CD4-positive, alpha-beta T cell treated with Interleukin-4 for 1 hour (primary cell): ENCODE measurements around the gene TPSD1.
A peak's percentile ranks its signal among the peaks of the same experiment; 100 is the strongest.
"Not testable (repeated sequence)": the region's sequence is repeated elsewhere in the genome, so short reads cannot be mapped to it uniquely, and the experiment has no call there.

Experiments
- DNase-seq, 2 donors: peaks; one replicate each; pipeline ENCODE4 v3.0.0-alpha.2; 2020 to 2022

The TPSD1 gene

DNA sequence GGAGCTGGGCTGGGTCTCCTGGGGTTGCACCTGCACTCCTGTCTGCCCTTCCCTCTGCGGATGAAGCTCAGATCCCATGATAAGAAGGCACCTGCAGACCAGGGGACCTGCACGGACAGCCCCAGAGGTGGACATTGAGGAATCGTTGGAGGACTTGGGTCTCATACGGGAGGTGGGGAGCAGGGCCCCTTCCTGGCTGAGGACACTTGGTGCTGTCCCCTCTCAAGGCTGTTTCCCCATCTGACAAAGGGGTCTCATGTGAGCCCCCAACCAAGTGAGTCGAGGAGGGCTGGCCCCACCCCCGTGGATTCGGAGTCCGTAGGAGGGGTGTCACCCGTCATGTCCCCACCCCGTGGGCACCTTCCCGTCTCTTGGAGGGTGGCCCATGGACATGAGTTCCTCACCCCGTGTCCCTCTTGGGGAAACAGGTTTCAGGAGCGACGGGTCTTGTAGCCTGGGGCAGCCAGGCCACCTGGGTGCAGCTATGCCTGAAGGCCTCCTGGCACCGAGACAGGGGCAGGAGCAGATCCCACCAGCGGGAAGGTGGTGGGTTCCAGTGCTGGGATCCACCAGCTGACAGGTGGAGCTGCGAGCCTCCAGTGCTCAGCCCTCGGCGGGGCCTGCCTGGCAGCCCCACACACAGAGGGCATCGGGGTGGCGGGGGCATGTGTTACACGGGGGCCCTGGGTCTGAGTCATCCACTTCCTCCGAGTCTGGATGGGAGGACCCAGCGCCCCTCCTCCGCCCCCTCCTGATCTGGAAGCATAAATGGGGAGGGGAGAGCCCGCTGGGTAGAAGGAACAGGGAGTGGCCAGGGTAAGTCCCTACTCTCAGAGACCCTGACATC lies at the start of gene TPSD1:
Gene TPSD1, plus strand, starts transcription at position 794 of the 847 bp plus-strand sequence. CDS start 212 bp downstream, outside the sequence.
- not testable (repeated sequence) for DNase-seq

GRCh38 chr16:1206326-1206725 lies 49.5 kb upstream of the TPSD1 start:
- DNase-seq: no peak

DNA sequence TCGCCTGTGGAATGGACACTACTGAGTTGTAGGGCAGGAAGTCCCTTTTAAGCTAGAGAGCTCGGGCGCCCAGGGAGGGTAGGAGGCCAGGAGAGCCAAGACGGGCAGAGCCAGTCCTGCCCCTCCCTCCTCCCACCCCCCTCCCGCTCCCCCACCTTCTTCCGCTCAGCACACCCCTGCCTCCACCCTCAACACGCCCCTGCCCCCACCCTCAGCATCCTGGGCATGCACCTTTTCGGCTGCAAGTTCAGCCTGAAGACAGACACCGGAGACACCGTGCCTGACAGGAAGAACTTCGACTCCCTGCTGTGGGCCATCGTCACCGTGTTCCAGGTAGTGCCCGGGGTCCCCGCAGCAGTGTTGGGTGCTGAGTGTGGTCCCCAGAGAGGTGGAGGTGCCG lies 49.1 kb upstream of the TPSD1 start:
- DNase-seq: peak in 1 of 2 donors; percentile 23

DNA sequence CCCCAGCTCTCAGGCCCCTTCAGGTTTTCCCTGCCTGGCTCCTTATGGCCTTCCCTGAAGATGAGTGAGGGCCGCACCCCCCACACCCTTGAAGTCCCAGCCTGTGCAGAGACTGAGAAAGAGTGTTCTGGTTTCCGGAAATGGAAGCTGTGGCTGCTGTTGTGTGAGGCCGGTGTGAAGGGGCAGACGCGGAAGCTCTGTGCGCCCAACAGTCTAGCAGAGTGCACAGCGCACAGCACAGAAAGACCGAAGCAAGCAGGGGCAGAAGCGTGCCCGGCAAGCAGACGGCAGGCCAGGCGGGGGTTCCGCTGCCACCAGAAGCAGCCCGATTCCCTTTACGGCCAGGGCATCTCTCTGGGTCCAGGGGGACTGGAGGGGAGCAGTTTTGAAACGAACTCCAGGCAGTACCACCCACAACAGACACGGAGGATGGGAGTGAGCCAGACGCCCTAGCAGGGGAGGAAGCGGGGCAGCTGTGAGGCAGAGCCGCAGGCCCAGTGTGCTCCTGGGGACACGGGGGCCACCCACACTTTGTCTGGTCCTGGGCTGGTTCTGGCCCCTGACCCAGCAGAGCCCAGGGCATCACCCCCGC lies 47.5 kb upstream of the TPSD1 start:
- DNase-seq: peak in 1 of 2 donors; percentile 14

DNA sequence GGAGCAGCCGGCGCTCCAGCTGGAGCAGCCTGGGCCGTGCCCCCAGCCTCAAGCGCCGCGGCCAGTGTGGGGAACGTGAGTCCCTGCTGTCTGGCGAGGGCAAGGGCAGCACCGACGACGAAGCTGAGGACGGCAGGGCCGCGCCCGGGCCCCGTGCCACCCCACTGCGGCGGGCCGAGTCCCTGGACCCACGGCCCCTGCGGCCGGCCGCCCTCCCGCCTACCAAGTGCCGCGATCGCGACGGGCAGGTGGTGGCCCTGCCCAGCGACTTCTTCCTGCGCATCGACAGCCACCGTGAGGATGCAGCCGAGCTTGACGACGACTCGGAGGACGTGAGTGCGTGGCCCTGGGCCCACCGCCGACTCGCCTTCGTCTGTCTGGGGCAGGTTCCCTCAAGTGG lies 46.8 kb upstream of the TPSD1 start:
- DNase-seq: no peak

GRCh38 chr16:1210461-1210860 lies 45.4 kb upstream of the TPSD1 start:
- no peak for DNase-seq

DNA sequence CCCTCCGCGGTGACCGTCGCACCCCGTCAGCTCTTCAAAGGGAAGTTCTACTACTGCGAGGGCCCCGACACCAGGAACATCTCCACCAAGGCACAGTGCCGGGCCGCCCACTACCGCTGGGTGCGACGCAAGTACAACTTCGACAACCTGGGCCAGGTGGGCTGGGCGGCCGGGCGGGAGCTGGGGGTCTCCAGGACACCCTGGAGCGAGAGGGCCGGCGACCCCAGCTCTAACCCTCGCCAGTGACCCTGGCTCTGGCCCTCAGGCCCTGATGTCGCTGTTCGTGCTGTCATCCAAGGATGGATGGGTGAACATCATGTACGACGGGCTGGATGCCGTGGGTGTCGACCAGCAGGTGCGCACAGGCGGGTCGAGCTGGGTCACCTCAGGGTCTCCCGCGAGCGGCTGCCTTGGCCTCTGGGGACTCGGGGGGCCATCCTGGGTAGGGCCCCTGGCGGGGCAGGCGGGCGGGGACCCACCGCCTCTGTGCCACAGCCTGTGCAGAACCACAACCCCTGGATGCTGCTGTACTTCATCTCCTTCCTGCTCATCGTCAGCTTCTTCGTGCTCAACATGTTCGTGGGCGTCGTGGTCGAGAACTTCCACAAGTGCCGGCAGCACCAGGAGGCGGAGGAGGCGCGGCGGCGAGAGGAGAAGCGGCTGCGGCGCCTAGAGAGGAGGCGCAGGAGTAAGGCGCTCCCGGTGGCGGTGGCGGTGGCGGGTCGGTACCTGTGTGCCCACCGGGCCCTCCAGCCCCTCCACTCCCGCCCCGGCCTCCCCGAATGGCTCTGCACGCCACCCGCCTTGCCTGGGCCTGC lies 44.2 kb upstream of the TPSD1 start:
- no peak for DNase-seq

DNA sequence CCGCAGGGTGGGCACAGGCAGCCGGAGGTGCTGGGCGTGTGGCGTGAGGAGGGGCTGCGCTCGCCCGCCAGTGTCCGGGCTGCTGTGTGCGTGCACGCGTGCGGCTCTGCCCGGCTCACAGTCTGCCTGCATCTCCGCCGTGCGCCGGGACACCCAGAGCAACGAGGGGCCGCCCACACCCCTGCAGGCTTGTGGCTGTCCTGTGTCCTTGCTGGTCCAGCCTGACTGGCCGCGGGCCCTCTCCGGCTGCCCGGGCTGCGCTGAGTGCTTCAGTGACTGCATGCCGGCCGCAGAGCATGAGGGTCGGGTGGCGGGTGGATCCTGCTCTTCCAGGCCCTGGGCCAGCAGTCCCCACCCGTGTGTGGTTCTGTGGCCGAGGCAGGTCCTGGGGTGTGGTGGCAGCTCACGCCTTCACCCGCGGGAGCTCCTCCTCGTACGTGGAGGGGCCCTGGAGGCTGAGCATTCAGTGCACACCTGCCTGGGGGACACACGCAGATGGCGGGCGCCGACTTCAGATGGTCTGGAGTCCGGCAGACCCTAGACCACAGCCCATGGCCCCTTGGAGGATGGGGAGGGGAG lies 43.2 kb upstream of the TPSD1 start:
- DNase-seq: no peak

GRCh38 chr16:1213231-1213630 lies 42.6 kb upstream of the TPSD1 start:
- no peak for DNase-seq

DNA sequence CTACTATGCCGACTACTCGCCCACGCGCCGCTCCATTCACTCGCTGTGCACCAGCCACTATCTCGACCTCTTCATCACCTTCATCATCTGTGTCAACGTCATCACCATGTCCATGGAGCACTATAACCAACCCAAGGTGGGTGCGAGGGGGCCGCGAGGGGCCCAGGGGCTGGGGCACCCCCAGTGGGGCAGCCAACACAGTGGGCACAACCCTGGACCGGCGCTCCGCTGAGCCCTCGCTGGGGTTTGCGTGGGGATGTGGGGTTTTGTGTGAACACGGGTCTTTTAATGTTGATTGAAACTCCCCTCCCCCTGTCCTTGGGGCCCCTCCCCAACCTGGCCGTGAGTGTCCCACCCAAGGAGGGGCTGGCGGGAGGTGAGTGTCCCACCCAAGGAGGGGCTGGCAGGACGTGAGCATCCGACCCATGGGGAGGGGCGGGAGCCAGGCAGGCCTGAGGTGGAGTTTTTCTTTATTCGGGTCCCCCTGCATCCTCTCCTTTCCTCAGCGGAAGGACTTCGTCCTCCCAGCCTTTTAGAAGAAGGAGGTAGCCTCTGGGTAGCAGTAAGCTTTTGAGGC lies 42.0 kb upstream of the TPSD1 start:
- no peak for DNase-seq

DNA sequence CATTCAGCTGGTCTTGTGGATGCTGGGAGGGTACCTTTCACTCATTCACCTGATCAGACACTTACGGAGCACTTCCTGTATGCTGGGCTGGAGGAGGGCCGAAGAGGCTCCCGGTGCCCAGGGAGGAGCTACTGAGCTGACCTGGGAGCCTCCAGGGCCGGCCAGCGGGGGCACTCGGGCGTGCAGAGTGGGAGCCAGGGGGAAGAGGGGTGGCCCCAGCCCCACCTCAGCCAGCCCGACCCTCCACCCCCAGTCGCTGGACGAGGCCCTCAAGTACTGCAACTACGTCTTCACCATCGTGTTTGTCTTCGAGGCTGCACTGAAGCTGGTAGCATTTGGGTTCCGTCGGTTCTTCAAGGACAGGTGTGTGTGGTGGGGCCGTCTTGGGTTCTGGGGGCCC lies 41.1 kb upstream of the TPSD1 start:
- no peak for DNase-seq

- no peak for DNase-seq
Observed at GRCh38 chr16:1215574-1216295, 40.1 kb upstream of the TPSD1 start.

DNA sequence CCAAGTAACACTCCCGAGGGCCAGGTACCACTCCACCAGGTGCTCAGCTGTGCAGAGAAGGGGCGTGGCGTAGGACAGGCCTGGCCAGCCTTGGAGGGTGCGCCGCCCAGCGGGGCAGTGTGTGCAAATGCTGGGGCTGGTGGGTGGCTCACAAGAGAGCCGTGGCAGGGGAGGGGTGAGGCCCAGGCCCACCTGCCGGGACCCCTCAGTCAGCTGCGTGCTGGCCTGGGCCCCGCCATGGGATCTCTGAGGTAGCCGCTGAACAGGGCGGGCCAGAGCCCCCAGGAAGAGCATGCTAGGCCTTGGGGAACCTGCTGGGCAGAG lies 39.6 kb upstream of the TPSD1 start:
- no peak for DNase-seq

GRCh38 chr16:1216681-1217400 lies 39.0 kb upstream of the TPSD1 start:
- no peak for DNase-seq

DNA sequence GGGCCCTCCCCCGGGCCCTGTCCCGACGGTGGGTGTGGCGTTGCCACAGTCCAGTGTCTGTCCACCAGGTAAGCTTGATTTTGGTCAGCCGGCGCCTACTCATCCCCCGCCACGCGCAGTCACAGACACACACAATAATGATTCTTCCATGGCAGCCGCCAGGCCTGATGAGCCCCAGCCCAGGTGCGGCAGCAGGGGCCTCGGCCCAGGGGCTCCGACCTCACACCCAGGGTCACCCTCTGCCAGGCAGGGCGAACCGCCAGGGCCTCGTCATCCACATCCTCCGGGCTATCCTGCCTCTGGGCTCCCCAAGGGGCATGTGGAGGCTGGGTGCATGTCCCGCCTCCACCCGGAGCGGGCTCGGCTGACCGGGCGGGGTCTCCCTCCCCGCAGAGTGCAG lies 38.3 kb upstream of the TPSD1 start:
- DNase-seq: no peak

DNA sequence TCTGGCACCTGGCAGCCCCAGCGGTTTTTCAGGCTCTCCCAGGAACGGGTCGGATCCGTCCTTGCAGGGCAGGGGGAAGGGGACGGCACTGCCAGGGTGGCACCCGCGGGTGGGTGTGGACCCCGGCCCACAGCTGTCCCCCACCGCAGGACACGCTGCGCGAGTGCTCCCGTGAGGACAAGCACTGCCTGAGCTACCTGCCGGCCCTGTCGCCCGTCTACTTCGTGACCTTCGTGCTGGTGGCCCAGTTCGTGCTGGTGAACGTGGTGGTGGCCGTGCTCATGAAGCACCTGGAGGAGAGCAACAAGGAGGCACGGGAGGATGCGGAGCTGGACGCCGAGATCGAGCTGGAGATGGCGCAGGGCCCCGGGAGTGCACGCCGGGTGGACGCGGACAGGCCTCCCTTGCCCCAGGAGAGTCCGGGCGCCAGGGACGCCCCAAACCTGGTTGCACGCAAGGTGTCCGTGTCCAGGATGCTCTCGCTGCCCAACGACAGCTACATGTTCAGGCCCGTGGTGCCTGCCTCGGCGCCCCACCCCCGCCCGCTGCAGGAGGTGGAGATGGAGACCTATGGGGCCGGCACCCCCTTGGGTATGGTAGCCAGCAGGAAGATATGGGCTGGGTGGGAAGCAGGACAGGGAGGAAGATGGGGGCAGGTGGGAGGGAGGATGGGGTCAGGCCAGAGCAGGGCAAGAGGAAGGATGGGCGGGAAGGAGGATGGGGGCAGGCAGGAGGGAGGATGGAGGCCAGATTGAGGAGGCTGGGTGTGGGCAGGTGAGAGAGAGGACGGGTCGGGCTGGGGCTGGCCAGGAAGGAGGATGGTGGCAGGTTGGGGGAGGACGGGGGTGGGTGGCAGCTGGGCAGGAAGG lies 37.6 kb upstream of the TPSD1 start:
- no peak for DNase-seq

- DNase-seq: no peak
Observed at GRCh38 chr16:1218930-1219611, 36.8 kb upstream of the TPSD1 start.

GRCh38 chr16:1220098-1220728 lies 35.7 kb upstream of the TPSD1 start:
- no peak for DNase-seq

DNA sequence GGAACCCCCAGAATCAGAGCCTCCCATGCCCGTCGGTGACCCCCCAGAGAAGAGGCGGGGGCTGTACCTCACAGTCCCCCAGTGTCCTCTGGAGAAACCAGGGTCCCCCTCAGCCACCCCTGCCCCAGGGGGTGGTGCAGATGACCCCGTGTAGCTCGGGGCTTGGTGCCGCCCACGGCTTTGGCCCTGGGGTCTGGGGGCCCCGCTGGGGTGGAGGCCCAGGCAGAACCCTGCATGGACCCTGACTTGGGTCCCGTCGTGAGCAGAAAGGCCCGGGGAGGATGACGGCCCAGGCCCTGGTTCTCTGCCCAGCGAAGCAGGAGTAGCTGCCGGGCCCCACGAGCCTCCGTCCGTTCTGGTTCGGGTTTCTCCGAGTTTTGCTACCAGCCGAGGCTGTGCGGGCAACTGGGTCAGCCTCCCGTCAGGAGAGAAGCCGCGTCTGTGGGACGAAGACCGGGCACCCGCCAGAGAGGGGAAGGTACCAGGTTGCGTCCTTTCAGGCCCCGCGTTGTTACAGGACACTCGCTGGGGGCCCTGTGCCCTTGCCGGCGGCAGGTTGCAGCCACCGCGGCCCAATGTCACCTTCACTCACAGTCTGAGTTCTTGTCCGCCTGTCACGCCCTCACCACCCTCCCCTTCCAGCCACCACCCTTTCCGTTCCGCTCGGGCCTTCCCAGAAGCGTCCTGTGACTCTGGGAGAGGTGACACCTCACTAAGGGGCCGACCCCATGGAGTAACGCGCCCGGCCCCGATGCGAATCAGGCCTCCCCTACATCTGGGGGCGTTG lies 34.8 kb upstream of the TPSD1 start:
- DNase-seq: no peak
